PFSK-1 (cell line): ENCODE data around the gene ICE2.

ENCODE experiments used
- FOXP2 ChIP-seq: optimal IDR thresholded peaks from 2 replicates; pipeline ENCODE3; 2011; ENCODE audit warnings: borderline replicate concordance, control low read depth, inconsistent platforms; ENCODE audit not compliant: insufficient read depth; ENCODE audit errors: extremely low read length, extremely low read depth
- POLR2AphosphoS5 ChIP-seq: IDR thresholded peaks from 2 replicates; pipeline ENCODE4 v1.6.1; 2012; ENCODE audit warnings: low read depth, mild to moderate bottlenecking, control low read depth, low read length, moderate library complexity
- REST ChIP-seq, 2 experiments: IDR thresholded peaks; 2 replicates each; pipeline versions ENCODE4 v1.6.1 to v1.8.0; 2011 to 2012; ENCODE audit warnings: low read depth in 2 of 2, low read length in 2 of 2, control low read depth in 1 of 2, inconsistent platforms in 1 of 2, mild to moderate bottlenecking in 1 of 2, moderate library complexity in 1 of 2; ENCODE audit not compliant: insufficient read depth in 1 of 2
- SIN3A ChIP-seq: IDR thresholded peaks from 2 replicates; pipeline ENCODE4 v1.6.1; 2012; ENCODE audit warnings: mild to moderate bottlenecking, low read length, moderate library complexity, borderline replicate concordance; ENCODE audit not compliant: insufficient read depth
- TAF1 ChIP-seq: IDR thresholded peaks from 2 replicates; pipeline ENCODE4 v1.6.1; 2012; ENCODE audit warnings: low read length, control low read depth, borderline replicate concordance; ENCODE audit not compliant: insufficient read depth

ICE2 gene

GRCh38 chr15:60390871-60391501 is 88.0 kb downstream of the ICE2 start:
- no peak; a peak in 1 of 4 replicates for TF ChIP-seq REST (IDR thresholded peaks at IDR 0.05; ENCODE audit: insufficient read depth in 1 of 2, low read depth in 2 of 2, low read length in 2 of 2)
- no peak for TF ChIP-seq FOXP2
- TF ChIP-seq SIN3A, result peak; percentile 23; the same call in 1 of the 2 replicates

- TF ChIP-seq FOXP2 (no peak), POLR2AphosphoS5 (no peak), TAF1 (no peak), REST (IDR thresholded peaks at IDR 0.05; ENCODE audit: insufficient read depth in 1 of 2, low read depth in 2 of 2, low read length in 2 of 2) (no peak), SIN3A (no peak)
Observed at GRCh38 chr15:60390231-60390630, 88.7 kb downstream of the ICE2 start.

- TF ChIP-seq REST (IDR thresholded peaks at IDR 0.05; ENCODE audit: insufficient read depth in 1 of 2, low read depth in 2 of 2, low read length in 2 of 2) (no peak), POLR2AphosphoS5 (0 out of 2 replicates have a peak, but pooled peaks have one; percentile 18)
Observed at GRCh38 chr15:60389261-60390077, 89.5 kb downstream of the ICE2 start.

GRCh38 chr15:60387321-60387720 is 91.6 kb downstream of the ICE2 start:
- TF ChIP-seq FOXP2 (no peak), SIN3A (no peak), TAF1 (no peak)

GRCh38 chr15:60386615-60387014 is 92.3 kb downstream of the ICE2 start:
- TF ChIP-seq TAF1 (no peak), SIN3A (no peak), FOXP2 (no peak)

- no peak for TF ChIP-seq FOXP2
- TF ChIP-seq TAF1, result no peak
- TF ChIP-seq POLR2AphosphoS5, result no peak
- TF ChIP-seq SIN3A, result no peak
- TF ChIP-seq REST (IDR thresholded peaks at IDR 0.05; ENCODE audit: insufficient read depth in 1 of 2, low read depth in 2 of 2, low read length in 2 of 2), result no peak
Observed at GRCh38 chr15:60385620-60386552, 93.1 kb downstream of the ICE2 start.
